Right kidney (tissue), 1 donor: ENCODE measurements around the gene NSUN6.
"Not testable (repeated sequence)": the region's sequence is repeated elsewhere in the genome, so short reads cannot be mapped to it uniquely, and the experiment has no call there.

ENCODE experiments used
- DNase-seq: peaks from one replicate; pipeline ENCODE4 v3.0.0-alpha.2; 2016

The NSUN6 gene

GRCh38 chr10:18659819-18660535 is 8.6 kb upstream of the NSUN6 start:
- no peak for DNase-seq

- DNase-seq, result peak; percentile 96
These were observed 7.9 kb upstream of the NSUN6 start, which contains the start of gene ARL5B for GRCh38 chr10:18659125-18659818. TSS of gene ARL5B (plus strand) at chr10:18659431. CDS start at chr10:18659638, 207 bp downstream.

GRCh38 chr10:18658271-18659124 is 7.1 kb upstream of the NSUN6 start:
- peak; percentile 53 for DNase-seq

GRCh38 chr10:18656724-18657123 is 5.3 kb upstream of the NSUN6 start:
- DNase-seq, result no peak

- no peak for DNase-seq
These were observed 1.7 kb upstream of the NSUN6 start for GRCh38 chr10:18653112-18653511.

- DNase-seq, result no peak
These were observed 886 bp downstream of the NSUN6 start for GRCh38 chr10:18650404-18650997.

- DNase-seq, result no peak
These were observed 1.9 kb downstream of the NSUN6 start for GRCh38 chr10:18649364-18649959.

- DNase-seq, result no peak
These were observed 3.4 kb downstream of the NSUN6 start for GRCh38 chr10:18647945-18648344.

- DNase-seq, result no peak
These were observed 4.2 kb downstream of the NSUN6 start for GRCh38 chr10:18647151-18647550.

GRCh38 chr10:18639719-18640118 is 11.7 kb downstream of the NSUN6 start:
- DNase-seq, result not testable (repeated sequence)

GRCh38 chr10:18637400-18637799 is 14.0 kb downstream of the NSUN6 start:
- not testable (repeated sequence) for DNase-seq

GRCh38 chr10:18635995-18636394 is 15.4 kb downstream of the NSUN6 start:
- no peak for DNase-seq

GRCh38 chr10:18632500-18632899 is 18.9 kb downstream of the NSUN6 start:
- not testable (repeated sequence) for DNase-seq

GRCh38 chr10:18627452-18628018 is 23.9 kb downstream of the NSUN6 start:
- peak; percentile 67 for DNase-seq

- no peak for DNase-seq
These were observed 25.5 kb downstream of the NSUN6 start for GRCh38 chr10:18625886-18626285.

- DNase-seq, result not testable (repeated sequence)
These were observed 27.7 kb downstream of the NSUN6 start for GRCh38 chr10:18623671-18624070.

- DNase-seq, result no peak
These were observed 30.5 kb downstream of the NSUN6 start for GRCh38 chr10:18620856-18621255.

- DNase-seq, result no peak
These were observed 32.4 kb downstream of the NSUN6 start for GRCh38 chr10:18619016-18619415.

GRCh38 chr10:18616337-18616736 is 35.0 kb downstream of the NSUN6 start:
- no peak for DNase-seq

GRCh38 chr10:18615618-18616017 is 35.8 kb downstream of the NSUN6 start:
- DNase-seq, result no peak

- no peak for DNase-seq
These were observed 40.2 kb downstream of the NSUN6 start for GRCh38 chr10:18611168-18611567.

GRCh38 chr10:18610517-18610916 is 40.9 kb downstream of the NSUN6 start:
- DNase-seq, result no peak
